Glutamatergic neuron (in vitro differentiated cells): Measurements from ENCODE around the gene SLC26A4. TPM values are rescaled to one million over a fixed set of nuclear protein-coding genes. Genes with fewer than 3 reads are reported as not detected.
A peak's percentile ranks its signal among the peaks of the same experiment; 100 is the strongest.

ENCODE experiments used
- DNase-seq: peaks from one replicate; pipeline ENCODE4 v3.0.0; 2022
- H3K27ac Mint-ChIP-seq: one replicate; pipeline ENCODE4 v1.8.0; 2020; ENCODE audit warnings: mild to moderate bottlenecking, mixed read lengths, inconsistent platforms; ENCODE audit not compliant: unreplicated experiment
- H3K27me3 Mint-ChIP-seq: one replicate; pipeline ENCODE4 v1.8.0; 2020; ENCODE audit warnings: mild to moderate bottlenecking, moderate library complexity, mixed read lengths, inconsistent platforms; ENCODE audit not compliant: unreplicated experiment
- H3K36me3 Mint-ChIP-seq: one replicate; pipeline ENCODE4 v1.8.0; 2020; ENCODE audit warnings: mild to moderate bottlenecking, mixed read lengths, inconsistent platforms; ENCODE audit not compliant: unreplicated experiment
- H3K4me1 Mint-ChIP-seq: one replicate; pipeline ENCODE4 v1.8.0; 2020; ENCODE audit warnings: mild to moderate bottlenecking, low read depth, mixed read lengths, inconsistent platforms; ENCODE audit not compliant: unreplicated experiment
- H3K4me3 Mint-ChIP-seq: one replicate; pipeline ENCODE4 v1.8.0; 2020; ENCODE audit warnings: mild to moderate bottlenecking, mixed read lengths, inconsistent platforms; ENCODE audit not compliant: unreplicated experiment
- H3K9me3 Mint-ChIP-seq: one replicate; pipeline ENCODE4 v1.8.0; 2020; ENCODE audit warnings: mild to moderate bottlenecking, moderate library complexity, mixed read lengths, inconsistent platforms; ENCODE audit not compliant: unreplicated experiment
- CTCF ChIP-seq: fragments of 200-600 bp; sonication (generic); IDR thresholded peaks from one replicate; pipeline ENCODE4 v1.5.0; 2021; ENCODE audit not compliant: partially characterized antibody, unreplicated experiment
- total RNA-seq: library from RNA; stranded (reverse); fragmentation: NEBNext Ultra II Directional; extraction: Animal tissue kit (Norgen Biotek cat#: 25700); gene quantifications from one replicate; pipeline ENCODE4 v1.2.1, GENCODE V29; 2021; ENCODE audit not compliant: unreplicated experiment

Gene SLC26A4
- total RNA-seq, 1 donor from 2014 or later, result 0.34 TPM

- DNase-seq, result no peak
- peaks cover 6% of the 10 kb centered on the region for H3K4me1 Mint-ChIP-seq
- H3K27me3 Mint-ChIP-seq, result peaks cover 2% of the 10 kb centered on the region
- no peak for TF ChIP-seq CTCF
- H3K36me3 Mint-ChIP-seq, result no peaks in the 10 kb centered on the region
- no peak overlapping the region for H3K4me3 Mint-ChIP-seq
- H3K9me3 Mint-ChIP-seq, result peaks cover 5% of the 10 kb centered on the region
- no peak overlapping the region for H3K27ac Mint-ChIP-seq
These were observed 30.0 kb downstream of the SLC26A4 start for GRCh38 chr7:107690611-107691010.

- Mint-ChIP-seq H3K4me1 (peaks cover 7% of the 10 kb centered on the region), H3K36me3 (no peaks in the 10 kb centered on the region), H3K27me3 (peaks cover 2% of the 10 kb centered on the region), H3K4me3 (no peak overlapping the region), H3K27ac (no peak overlapping the region), H3K9me3 (peaks cover 3% of the 10 kb centered on the region)
- no peak for TF ChIP-seq CTCF
- DNase-seq, result peak; percentile 21
These were observed 31.1 kb downstream of the SLC26A4 start for GRCh38 chr7:107691716-107692115.

- Mint-ChIP-seq H3K4me1 (peaks cover 12% of the 10 kb centered on the region), H3K4me3 (no peak overlapping the region), H3K27ac (no peak overlapping the region), H3K27me3 (peaks cover 2% of the 10 kb centered on the region), H3K9me3 (peaks cover 3% of the 10 kb centered on the region), H3K36me3 (no peaks in the 10 kb centered on the region)
- TF ChIP-seq CTCF, result no peak
- DNase-seq, result no peak
These were observed 31.9 kb downstream of the SLC26A4 start for GRCh38 chr7:107692501-107692900.

- Mint-ChIP-seq H3K27ac (no peak overlapping the region), H3K4me1 (peaks cover 17% of the 10 kb centered on the region), H3K4me3 (no peak overlapping the region), H3K36me3 (no peaks in the 10 kb centered on the region), H3K9me3 (peaks cover 2% of the 10 kb centered on the region), H3K27me3 (peaks cover 2% of the 10 kb centered on the region)
- DNase-seq, result no peak
- no peak for TF ChIP-seq CTCF
These were observed 32.8 kb downstream of the SLC26A4 start for GRCh38 chr7:107693396-107693795.

- no peak overlapping the region for H3K4me3 Mint-ChIP-seq
- no peak for DNase-seq
- H3K9me3 Mint-ChIP-seq, result peaks cover 2% of the 10 kb centered on the region
- H3K27ac Mint-ChIP-seq, result no peak overlapping the region
- peaks cover 2% of the 10 kb centered on the region for H3K27me3 Mint-ChIP-seq
- peaks cover 17% of the 10 kb centered on the region for H3K4me1 Mint-ChIP-seq
- H3K36me3 Mint-ChIP-seq, result no peaks in the 10 kb centered on the region
- no peak for TF ChIP-seq CTCF
These were observed 33.8 kb downstream of the SLC26A4 start for GRCh38 chr7:107694386-107694785.
